H9 (cell line): ENCODE measurements around the gene TTLL12. TPM values are rescaled to one million over a fixed set of nuclear protein-coding genes. Genes with fewer than 3 reads are reported as not detected.

Experiments used
- DNase-seq: peaks from one replicate; pipeline ENCODE4 v3.0.0-alpha.2; 2017
- H2AFZ ChIP-seq: one replicate; pipeline ENCODE4 v1.6.1; 2013; ENCODE audit warnings: mild to moderate bottlenecking, low read length, control low read depth, moderate library complexity
- H2AK5ac ChIP-seq: 2 replicates; pipeline ENCODE4 v1.6.1; 2013; ENCODE audit warnings: low read length, control low read depth, mixed read lengths; ENCODE audit not compliant: insufficient read length
- H2BK120ac ChIP-seq: one replicate; pipeline ENCODE4 v1.6.1; 2013; ENCODE audit warnings: low read depth, mild to moderate bottlenecking, low read length, control low read depth, inconsistent platforms; ENCODE audit not compliant: poor library complexity, severe bottlenecking
- H2BK12ac ChIP-seq: 2 replicates; pipeline ENCODE4 v1.6.1; 2013; ENCODE audit warnings: low read length, control low read depth, mixed read lengths, low read depth; ENCODE audit not compliant: insufficient read length
- H2BK15ac ChIP-seq: 2 replicates; pipeline ENCODE4 v1.6.1; 2013; ENCODE audit warnings: low read depth, low read length, control low read depth
- H2BK20ac ChIP-seq: one replicate; pipeline ENCODE4 v1.6.1; 2013; ENCODE audit warnings: low read depth, mild to moderate bottlenecking, low read length, control low read depth, inconsistent platforms; ENCODE audit not compliant: poor library complexity, severe bottlenecking
- H2BK5ac ChIP-seq: 2 replicates; pipeline ENCODE4 v1.6.1; 2013; ENCODE audit warnings: low read length, control low read depth, mixed read lengths; ENCODE audit not compliant: insufficient read length
- H3K14ac ChIP-seq: 2 replicates; pipeline ENCODE4 v1.6.1; 2013; ENCODE audit warnings: low read length, control low read depth; ENCODE audit not compliant: insufficient read depth
- H3K18ac ChIP-seq: 2 replicates; pipeline ENCODE4 v1.6.1; 2013; ENCODE audit warnings: low read depth, mild to moderate bottlenecking, mixed read lengths, low read length, control low read depth; ENCODE audit not compliant: insufficient read length
- H3K23ac ChIP-seq: 2 replicates; pipeline ENCODE4 v1.6.1; 2013; ENCODE audit warnings: low read length, control low read depth, mixed read lengths, low read depth; ENCODE audit not compliant: insufficient read length
- H3K23me2 ChIP-seq: 2 replicates; pipeline ENCODE4 v1.6.1; 2013; ENCODE audit warnings: low read depth, mild to moderate bottlenecking, mixed read lengths, low read length, control low read depth; ENCODE audit not compliant: insufficient read length, poor library complexity, severe bottlenecking
- H3K27ac ChIP-seq: 2 replicates; pipeline ENCODE4 v1.5.1; 2013; ENCODE audit warnings: low read length, control low read depth, mixed read lengths, low read depth; ENCODE audit not compliant: insufficient read length
- H3K27me3 ChIP-seq: 2 replicates; pipeline ENCODE4 v1.6.1; 2013; ENCODE audit warnings: low read length, control low read depth, inconsistent platforms; ENCODE audit not compliant: insufficient read depth
- H3K4ac ChIP-seq: 2 replicates; pipeline ENCODE4 v1.6.1; 2013; ENCODE audit warnings: low read depth, mild to moderate bottlenecking, control low read depth, inconsistent platforms, low read length, moderate library complexity
- H3K4me1 ChIP-seq: 2 replicates; pipeline ENCODE4 v1.6.1; 2013; ENCODE audit warnings: low read length, control low read depth, inconsistent platforms; ENCODE audit not compliant: insufficient read depth
- H3K4me2 ChIP-seq: 2 replicates; pipeline ENCODE4 v1.6.1; 2013; ENCODE audit warnings: low read length, control low read depth, mixed read lengths; ENCODE audit not compliant: insufficient read length, insufficient read depth
- H3K56ac ChIP-seq: 2 replicates; pipeline ENCODE4 v1.6.1; 2013; ENCODE audit warnings: low read depth, mild to moderate bottlenecking, mixed read lengths, low read length, control low read depth; ENCODE audit not compliant: insufficient read length
- H3K79me1 ChIP-seq: 2 replicates; pipeline ENCODE4 v1.6.1; 2013; ENCODE audit warnings: low read depth, mild to moderate bottlenecking, moderate library complexity, low read length, control low read depth, inconsistent platforms; ENCODE audit not compliant: insufficient read depth, poor library complexity, severe bottlenecking
- H3K79me2 ChIP-seq: 2 replicates; pipeline ENCODE4 v1.6.1; 2013; ENCODE audit warnings: low read length, control low read depth, inconsistent platforms; ENCODE audit not compliant: insufficient read depth
- H3K9ac ChIP-seq: 2 replicates; pipeline ENCODE4 v1.6.1; 2013; ENCODE audit warnings: low read length, control low read depth, mixed read lengths; ENCODE audit not compliant: insufficient read length; ENCODE audit errors: extremely low read depth
- H3K9me3 ChIP-seq: one replicate; pipeline ENCODE4 v1.6.1; 2013; ENCODE audit warnings: low read depth, low read length, inconsistent platforms; ENCODE audit not compliant: control insufficient read depth
- H3T11ph ChIP-seq: one replicate; pipeline ENCODE4 v1.6.1; 2013; ENCODE audit warnings: mild to moderate bottlenecking, low read length, control low read depth, inconsistent platforms
- H4K20me1 ChIP-seq: one replicate; pipeline ENCODE4 v1.6.1; 2013; ENCODE audit not compliant: control insufficient read depth, insufficient read length, insufficient read depth
- H4K5ac ChIP-seq: 2 replicates; pipeline ENCODE4 v1.6.1; 2013; ENCODE audit warnings: low read depth, mild to moderate bottlenecking, mixed read lengths, low read length, control low read depth; ENCODE audit not compliant: insufficient read length
- H4K8ac ChIP-seq: replicated peaks from 2 replicates; pipeline ENCODE4 v1.6.1; 2013; ENCODE audit warnings: low read length, control low read depth, mixed read lengths, low read depth; ENCODE audit not compliant: insufficient read length
- H4K91ac ChIP-seq: 2 replicates; pipeline ENCODE4 v1.6.1; 2013; ENCODE audit warnings: low read depth, mild to moderate bottlenecking, moderate library complexity, mixed read lengths, low read length, control low read depth; ENCODE audit not compliant: insufficient read length
- H3K27ac Mint-ChIP-seq, 3 experiments: 2 replicates in 2 of 3; 3 replicates in 1 of 3; pipeline ENCODE4 v1.8.0; 2020 to 2021; ENCODE audit warnings: mixed read lengths in 3 of 3, mild to moderate bottlenecking in 1 of 3, moderate library complexity in 1 of 3
- H3K27me3 Mint-ChIP-seq: 2 replicates; pipeline ENCODE4 v1.8.0; 2021; ENCODE audit warnings: low read depth, mild to moderate bottlenecking, moderate library complexity, mixed read lengths
- H3K36me3 Mint-ChIP-seq, 3 experiments: 2 replicates in 2 of 3; 3 replicates in 1 of 3; pipeline ENCODE4 v1.8.0; 2020 to 2021; ENCODE audit warnings: low read depth in 3 of 3, mixed read lengths in 3 of 3; ENCODE audit not compliant: insufficient read depth in 1 of 3
- H3K4me1 Mint-ChIP-seq, 2 experiments: 2 replicates each; pipeline ENCODE4 v1.8.0; 2020; ENCODE audit warnings: mixed read lengths in 2 of 2
- H3K4me3 Mint-ChIP-seq, 2 experiments: 2 replicates in 1 of 2; 3 replicates in 1 of 2; pipeline ENCODE4 v1.8.0; 2020 to 2021; ENCODE audit warnings: mild to moderate bottlenecking in 2 of 2, mixed read lengths in 2 of 2, moderate library complexity in 1 of 2
- H3K9me3 Mint-ChIP-seq, 2 experiments: 2 replicates in 1 of 2; 3 replicates in 1 of 2; pipeline ENCODE4 v1.8.0; 2020; ENCODE audit warnings: mild to moderate bottlenecking in 2 of 2, mixed read lengths in 2 of 2, moderate library complexity in 1 of 2
- CTCF ChIP-seq: fragments of 200-600 bp; sonication (generic); conservative IDR thresholded peaks from 3 replicates; pipeline ENCODE4 v1.8.0; 2021; ENCODE audit warnings: antibody characterized with exemption, mild to moderate bottlenecking
- WGBS: extraction: QIAGEN DNeasy Blood & Tissue Kit; methylation state at CpG from one replicate; pipeline ENCODE4 v1.1.7; 2013; ENCODE audit warnings: missing lambda C conversion rate, low lambda C conversion rate, mixed read lengths; ENCODE audit not compliant: insufficient read length; ENCODE audit errors: extremely low coverage; 5-methylcytosine and 5-hydroxymethylcytosine counted together
- total RNA-seq: library from RNA; stranded (reverse); gene quantifications from 2 replicates; pipeline ENCODE4 v1.2.1, GENCODE V29; 2021

TTLL12 gene
- total RNA-seq, 1 experiment from 2014 or later, result 89.6 TPM

- Histone ChIP-seq H3K27me3 (no peaks in the 10 kb centered on the region), H3K18ac (no peak overlapping the region), H2AK5ac (no peak overlapping the region), H3K9me3 (no peaks in the 10 kb centered on the region), H4K91ac (no peak overlapping the region), H4K8ac (no peak overlapping the region), H3K79me2 (no peaks in the 10 kb centered on the region), H4K5ac (no peak overlapping the region), H2BK5ac (no peak overlapping the region), H3K56ac (no peak overlapping the region), H3K23ac (no peak overlapping the region), H3T11ph (no peak overlapping the region), H2BK120ac (no peak overlapping the region), H3K14ac (peak overlapping the region; percentile 17; the same call in 1 of the 2 replicates), H2BK12ac (no peak overlapping the region), H3K4ac (no peak overlapping the region), H2AFZ (no peak overlapping the region), H3K27ac (no peak overlapping the region), H2BK15ac (no peak overlapping the region), H4K20me1 (no peaks in the 10 kb centered on the region), H3K23me2 (no peaks in the 10 kb centered on the region), H3K4me2 (no peak overlapping the region), H3K4me1 (no peaks in the 10 kb centered on the region), H3K9ac (no peak overlapping the region), H2BK20ac (no peak overlapping the region), H3K79me1 (no peaks in the 10 kb centered on the region)
- Mint-ChIP-seq H3K36me3 (no peaks in the 10 kb centered on the region), H3K9me3 (no peaks in the 10 kb centered on the region), H3K27ac (no peak overlapping the region), H3K27me3 (peaks cover 4% of the 10 kb centered on the region), H3K4me1 (peaks cover 0 to 17% of the 10 kb centered on the region in 2 experiments; a peak in 1 of 4 replicates), H3K4me3 (no peak overlapping the region)
- peak; percentile 73 for TF ChIP-seq CTCF
- no CpG with 5 or more reads among the region's 18 CpGs for whole genome bisulfite sequencing
- peak; percentile 73 for DNase-seq
Observed at GRCh38 chr22:43159484-43160178, 27.3 kb downstream of the TTLL12 start.
